DMS153 (cell line): ENCODE results near the gene WIZ.
"Not testable (repeated sequence)": the region's sequence is repeated elsewhere in the genome, so short reads cannot be mapped to it uniquely, and the experiment has no call there.

Source experiments
- DNase-seq: peaks from one replicate; lab custom pipeline; 2025; lab: John Stamatoyannopoulos, UW

WIZ gene

DNA sequence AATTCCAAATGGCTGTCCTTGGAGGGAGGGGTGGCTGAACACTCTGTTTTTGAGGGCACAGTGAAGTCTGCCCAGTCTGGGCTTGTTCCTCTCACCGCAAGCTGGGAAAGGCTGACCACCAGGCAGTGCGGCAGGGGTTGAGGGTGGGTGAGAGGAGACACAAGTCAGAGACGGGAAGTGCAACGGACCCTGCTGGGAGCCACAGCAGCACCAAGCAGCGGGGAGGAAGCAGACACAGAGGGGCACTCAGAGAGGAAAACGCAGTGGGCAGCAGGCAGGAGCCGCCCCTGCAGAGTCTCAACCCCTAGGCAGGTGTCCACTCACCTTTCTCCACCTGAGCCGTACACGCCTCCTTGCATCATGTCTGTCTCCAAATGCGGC lies 46.6 kb downstream of the WIZ start:
- no peak for DNase-seq

- no peak for DNase-seq
Measured at GRCh38 chr19:15402411-15403150, 47.2 kb downstream of the WIZ start.

DNA sequence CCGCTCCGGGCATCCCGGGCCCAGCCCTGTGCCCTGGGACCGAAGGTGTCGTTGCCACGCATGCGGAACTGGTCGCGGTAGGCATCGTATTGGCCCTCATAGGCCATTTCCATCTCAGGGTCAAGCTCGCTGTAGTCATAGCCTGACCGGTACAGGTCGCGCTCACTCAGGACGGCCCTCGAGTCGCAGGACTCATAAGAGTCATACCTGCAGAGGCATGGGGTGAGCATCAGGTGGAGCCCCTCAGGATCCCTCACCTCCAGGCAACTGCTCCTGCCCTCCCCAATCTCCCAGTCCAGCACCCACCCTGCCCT lies 48.4 kb downstream of the WIZ start:
- DNase-seq: no peak

DNA sequence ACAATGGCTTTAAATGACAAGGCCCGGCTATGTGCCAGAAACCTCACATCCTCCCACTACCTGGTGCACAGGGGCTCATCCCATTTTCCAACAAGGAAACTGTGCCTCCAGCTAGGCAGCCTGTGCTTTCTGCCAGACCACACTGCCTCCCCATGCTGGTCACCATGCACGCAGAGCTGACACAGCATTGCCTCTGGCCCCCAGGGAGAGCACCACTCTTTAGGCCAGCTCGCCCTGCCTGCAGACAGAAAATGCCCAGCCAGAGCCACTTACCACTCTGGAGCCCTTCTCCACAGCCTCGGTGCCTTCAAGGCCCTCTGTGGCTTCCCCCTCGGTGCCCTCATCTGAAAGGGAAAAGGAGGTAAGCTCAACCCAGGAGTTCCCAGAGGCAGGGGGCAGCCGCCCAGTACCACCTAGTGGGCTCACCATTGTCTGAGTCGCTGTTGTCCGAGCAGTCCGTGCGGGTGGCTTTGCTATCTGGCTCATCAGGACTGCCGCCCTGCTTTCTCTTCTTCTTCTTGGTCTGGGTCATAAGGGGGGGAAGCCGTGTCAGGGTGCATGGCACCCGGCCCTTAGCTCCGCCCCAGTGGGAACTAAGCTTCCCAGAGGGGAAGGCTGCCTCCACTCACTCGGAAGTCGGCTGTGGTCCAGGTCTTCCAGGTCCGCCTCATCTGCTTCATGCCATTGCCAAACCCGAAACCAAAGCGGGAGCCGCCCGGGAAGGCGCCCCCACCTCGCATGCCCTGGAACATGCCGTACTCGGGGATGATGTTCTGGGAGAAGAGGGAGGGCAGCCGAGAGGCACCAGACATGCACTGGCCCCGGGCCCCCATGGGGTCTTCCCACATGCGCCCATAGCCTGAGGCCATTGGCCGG lies 49.0 kb downstream of the WIZ start:
- DNase-seq: no peak

DNA sequence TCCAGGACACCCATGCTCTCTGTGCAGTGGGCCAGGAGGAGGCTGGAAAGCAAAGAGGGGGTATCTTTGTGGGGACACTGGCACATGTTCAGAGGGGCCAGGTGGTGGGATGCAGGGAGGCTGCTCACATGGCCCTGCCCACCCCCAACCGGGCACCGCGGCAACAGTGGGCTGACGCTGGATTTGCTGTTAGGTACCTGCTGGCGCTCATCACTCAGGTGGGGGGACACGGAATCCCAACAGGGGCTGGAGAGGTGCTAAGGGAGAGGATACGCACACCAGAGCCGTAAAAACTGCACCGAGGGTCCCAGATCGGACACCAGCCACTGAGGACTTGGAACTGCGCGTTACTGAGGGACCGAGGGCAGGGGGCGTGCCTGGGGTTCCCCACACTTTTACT lies 50.1 kb downstream of the WIZ start:
- DNase-seq: no peak

DNA sequence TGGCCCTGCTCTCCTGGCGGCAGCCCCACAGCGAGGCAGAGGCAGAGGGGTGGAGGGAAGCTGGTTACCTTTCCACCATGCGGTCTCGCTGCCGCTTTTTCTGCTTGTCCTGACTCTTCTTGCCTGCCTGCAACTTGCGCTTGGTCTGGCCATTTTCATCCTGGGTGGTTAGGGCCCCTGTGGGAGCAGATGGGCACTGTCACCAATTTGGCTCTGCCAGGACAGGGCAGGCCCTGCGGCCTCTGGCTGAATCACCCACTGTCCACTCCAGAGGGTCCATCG lies 50.6 kb downstream of the WIZ start:
- DNase-seq: no peak

DNA sequence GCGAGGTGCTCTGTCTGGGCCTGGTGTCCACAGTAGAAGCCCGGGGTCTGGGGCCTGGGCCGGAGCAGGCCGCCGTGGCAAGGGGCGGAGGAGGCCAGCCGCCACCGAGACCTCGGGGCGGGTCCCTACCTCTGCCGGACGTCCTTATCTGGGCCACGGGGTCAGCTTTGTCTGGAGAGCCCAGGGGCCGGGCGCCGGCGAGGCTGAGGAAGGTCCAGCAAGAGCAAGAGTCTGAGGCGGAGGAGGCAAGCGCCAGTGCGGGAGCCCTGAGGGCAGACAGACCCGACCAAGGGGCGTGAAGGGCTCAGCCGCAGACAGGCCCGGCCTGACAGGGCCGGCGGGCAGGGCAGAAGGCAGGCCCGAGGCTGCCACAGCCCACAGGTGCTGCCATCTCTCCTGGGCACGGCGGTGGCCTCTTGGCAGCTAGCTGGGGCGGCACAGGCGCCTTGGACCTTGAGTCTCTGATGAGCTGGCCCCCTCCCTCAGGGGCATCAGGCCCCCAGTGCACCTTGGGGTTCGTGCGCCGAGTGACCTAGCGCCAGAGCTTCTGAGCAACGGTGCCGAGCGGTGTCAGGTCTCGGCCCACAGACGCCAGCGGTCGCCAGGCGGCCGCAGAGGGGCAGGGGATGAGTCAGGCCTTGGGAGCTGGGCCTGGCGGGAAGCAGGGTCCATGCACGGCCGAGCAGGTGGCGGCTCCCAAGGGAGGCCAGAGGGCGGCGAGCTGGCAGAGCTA lies 51.1 kb downstream of the WIZ start:
- no peak for DNase-seq

DNA sequence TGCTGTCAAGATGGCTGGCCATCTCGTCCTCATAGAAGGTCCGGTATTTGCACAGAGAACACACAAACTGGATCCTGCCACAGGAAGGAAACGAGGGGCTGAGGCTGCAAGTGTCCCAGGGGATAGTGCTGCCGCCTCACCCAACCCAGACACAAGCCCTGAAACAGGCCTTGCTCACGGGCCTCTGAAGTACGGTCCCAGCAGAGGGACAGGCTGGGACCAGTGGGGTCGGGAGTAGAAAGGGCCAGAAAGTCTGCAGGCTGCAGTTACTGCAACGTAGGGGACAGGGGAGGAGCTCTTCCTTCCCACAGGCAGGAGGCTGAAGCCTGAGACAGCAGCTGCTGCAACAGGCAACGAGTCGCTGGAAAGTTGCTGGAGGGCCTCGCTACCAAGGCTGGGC lies 52.0 kb downstream of the WIZ start:
- no peak for DNase-seq

DNA sequence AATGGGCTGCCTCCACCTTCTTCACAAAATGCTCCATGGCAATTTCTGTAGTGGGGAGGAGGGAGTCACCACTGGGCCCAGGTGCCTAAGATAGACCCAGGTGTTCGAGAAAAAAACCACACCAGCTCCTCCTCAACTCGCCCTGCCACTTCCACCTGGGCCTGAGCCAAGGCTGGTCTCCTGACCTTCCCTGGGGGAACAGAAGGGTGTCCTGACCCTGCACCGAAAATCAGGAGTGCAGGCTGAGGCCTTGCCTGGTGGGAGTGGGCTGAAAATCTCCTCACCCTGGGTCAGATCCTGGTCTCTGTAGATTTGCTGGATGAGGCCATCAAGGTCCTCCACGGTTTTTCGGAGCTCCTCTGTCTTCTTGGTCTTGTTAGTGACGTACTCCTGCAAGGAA lies 52.5 kb downstream of the WIZ start:
- DNase-seq: no peak

DNA sequence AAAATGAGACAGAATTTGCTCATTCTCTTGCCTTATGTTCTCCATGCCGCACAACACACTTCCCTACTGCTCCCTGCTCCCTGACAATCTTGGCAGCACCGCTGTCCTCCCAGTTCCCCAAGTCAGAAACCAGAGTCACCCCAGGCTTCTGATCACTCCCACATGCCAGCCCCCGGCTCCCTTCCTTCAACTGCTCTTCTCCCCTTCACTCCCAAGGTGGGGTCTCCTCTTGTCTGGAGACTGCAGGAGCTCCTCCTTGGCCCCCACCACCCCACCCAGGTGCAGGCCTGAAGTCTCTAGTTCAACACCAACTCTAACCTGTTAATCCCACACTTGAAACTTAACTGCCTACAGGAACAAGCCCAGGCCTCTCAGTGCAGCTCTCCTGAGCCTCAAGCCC lies 53.3 kb downstream of the WIZ start:
- no peak for DNase-seq

GRCh38 chr19:15395251-15395650 lies 54.5 kb downstream of the WIZ start:
- not testable (repeated sequence) for DNase-seq

DNA sequence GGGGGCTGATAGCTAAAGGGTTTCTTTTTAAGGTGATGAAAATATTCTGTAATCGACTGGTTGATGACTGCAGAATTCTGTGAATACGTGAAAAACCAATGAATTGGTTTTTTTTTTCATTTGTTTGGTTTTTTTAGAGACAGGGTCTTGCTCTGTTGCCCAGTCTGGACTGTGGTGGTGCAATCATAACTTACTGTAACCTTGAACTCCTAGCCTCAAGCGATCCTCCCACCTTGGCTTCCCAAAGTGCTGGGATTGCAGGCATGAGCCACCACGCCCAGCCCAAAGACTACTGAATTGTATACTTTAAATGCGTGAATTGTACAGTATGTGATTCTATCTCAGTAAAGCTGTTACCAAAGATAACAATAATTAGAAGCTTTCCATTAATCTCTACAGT lies 55.3 kb downstream of the WIZ start:
- no peak for DNase-seq

DNA sequence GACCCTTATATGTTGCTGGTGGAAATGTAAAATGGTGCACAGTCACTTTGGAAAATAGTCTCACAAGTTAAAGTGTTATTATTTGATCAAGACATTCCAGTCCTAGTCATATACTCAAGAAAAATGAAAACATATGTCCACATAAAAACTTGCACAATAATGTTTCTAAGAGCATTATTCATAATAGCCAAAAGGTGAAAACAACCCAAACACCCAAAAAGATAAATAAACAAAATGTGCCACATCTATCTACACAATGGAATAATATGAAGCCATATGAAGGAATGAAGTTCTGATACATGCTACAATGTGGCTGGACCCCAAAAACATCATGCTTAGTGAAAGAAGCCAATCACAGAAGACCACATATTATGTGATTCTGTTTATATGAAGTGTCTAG lies 55.8 kb downstream of the WIZ start:
- no peak for DNase-seq

DNA sequence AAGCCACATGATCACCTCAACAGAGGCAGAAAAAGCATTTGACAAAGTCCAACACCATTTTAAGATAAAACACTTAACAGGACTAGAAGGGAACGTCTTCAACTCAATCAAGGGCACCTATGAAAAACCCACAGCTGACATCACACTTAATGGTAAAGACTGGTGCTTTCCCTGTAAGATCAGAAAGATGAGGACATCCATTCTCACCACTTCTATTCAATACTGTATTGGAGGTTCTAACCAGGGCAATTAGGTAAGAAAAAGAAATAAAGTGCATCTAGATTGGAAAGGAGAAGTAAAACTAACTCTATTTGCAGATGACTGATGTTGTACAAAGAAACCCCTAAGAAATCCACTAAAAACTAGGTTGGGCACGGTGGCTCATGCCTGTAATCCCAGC lies 58.9 kb downstream of the WIZ start:
- DNase-seq: no peak

- no peak for DNase-seq
Measured at GRCh38 chr19:15381864-15382263, 67.9 kb downstream of the WIZ start.

DNA sequence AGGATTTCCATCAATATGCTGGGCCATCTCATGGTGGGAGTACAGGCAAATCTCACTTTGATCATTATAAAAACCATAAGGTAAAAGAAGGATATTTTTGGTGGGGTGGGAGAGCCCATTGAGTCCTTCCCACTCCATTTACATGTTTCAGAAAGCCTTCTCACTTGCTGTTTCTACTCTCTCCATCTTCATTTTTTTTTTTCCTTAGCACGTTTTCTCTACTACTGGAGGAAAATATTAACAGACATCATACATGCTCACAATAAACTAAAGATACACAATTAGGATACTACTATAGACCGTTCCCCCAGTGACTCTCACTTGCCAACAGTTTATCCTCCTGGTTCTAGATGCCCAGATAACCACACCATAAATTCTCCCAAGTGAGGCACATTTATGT lies 68.3 kb downstream of the WIZ start:
- DNase-seq: no peak

- DNase-seq: peak; percentile 21
Measured at GRCh38 chr19:15379999-15380647, 69.6 kb downstream of the WIZ start.

GRCh38 chr19:15379083-15379998 lies 70.4 kb downstream of the WIZ start, which contains the start of gene AKAP8:
AKAP8 (minus strand) TSS chr19:15379787; CDS start chr19:15379731, 56 bp downstream.
- DNase-seq: peak; percentile 97

DNA sequence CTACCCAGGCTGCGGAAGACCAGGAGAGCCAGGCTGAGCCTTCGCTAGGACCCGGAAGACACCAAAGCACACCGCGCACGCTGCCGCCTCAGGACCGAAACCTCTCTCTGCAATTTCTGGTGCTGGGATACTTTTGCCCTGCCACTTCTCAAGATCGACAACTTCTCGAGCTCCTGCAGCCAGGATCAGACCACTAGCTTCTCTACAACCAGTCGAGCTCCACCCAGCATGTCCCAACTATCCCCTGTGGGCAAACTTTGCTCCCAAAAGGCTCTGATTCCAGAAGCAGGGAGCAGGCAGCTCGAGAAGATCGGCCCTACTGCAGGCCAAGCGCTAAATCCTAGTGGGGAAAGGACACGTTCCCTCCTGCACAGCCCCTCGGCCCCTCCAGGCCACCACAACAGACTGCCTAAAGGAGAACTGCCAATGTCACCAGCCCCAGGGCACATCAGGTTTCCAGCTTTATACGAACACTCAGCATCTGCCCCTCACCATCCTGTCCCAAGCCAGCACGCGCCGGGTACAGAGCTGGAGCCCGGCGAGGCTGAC lies 71.1 kb downstream of the WIZ start:
- DNase-seq: no peak

- DNase-seq: no peak
Measured at GRCh38 chr19:15374796-15375440, 74.8 kb downstream of the WIZ start.
